Bronchus fibroblast of lung (primary cell): ENCODE measurements around the gene NHLH2. TPM values are rescaled to one million over a fixed set of nuclear protein-coding genes. Genes with fewer than 3 reads are reported as not detected.

Experiments used
- total RNA-seq: library from RNA; depleted of rRNA; stranded (reverse); fragments of >200 nt; gene quantifications from 2 replicates; pipeline ENCODE4 v1.2.3, GENCODE V29; 2015

NHLH2 gene
- not detected in 2 replicates for total RNA-seq

DNA sequence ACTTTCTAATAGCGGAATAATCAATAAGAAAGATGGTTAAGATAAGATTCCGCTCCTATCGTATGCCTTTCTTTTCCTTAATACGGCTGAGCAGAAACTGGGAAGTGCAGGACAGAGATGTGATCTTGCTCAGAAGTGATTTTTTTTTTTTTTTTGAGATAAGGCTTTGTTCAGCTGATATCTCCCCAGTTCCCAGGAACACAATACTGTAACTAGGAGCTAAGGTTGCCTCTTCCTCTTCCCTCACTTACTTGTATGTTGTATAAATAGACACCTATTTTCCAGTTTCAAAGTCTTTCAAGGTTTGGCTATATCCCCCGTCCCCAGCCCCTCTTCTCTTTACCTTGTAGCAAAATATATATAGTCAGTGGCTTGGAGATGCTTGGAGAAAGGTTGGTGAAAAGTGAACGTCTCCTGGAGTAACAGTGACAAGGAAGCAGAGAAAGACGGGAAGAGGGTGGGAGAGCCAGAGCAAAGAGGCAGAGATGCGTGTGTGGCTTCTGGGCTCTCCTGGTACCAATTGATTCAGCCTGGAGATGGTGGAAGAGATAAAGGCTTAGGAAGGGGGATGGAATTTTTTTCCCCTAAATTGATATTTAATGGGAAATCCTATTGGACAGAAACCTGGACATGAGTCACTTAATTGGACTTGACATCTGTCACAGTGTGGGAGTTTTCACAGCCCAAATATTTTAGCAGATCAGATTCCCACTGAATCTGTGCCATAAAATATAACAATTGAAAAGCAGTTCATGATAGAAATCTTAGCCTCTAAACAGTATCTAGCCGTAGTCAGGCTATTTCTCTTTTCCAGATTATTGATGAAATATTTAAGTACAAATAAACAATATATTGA is at the start of gene NHLH2:
TSS of gene NHLH2 (minus strand) at position 522 of the 856 bp plus-strand sequence. CDS start 2,754 bp downstream, outside the sequence.

Other genes with a start within 250 kb of the NHLH2 start
- gene VANGL1, start 199.2 kb downstream of the NHLH2 start, total RNA-seq, result 8.6 and 11.1 TPM in 2 replicates
- gene CASQ2, start 72.4 kb downstream of the NHLH2 start, total RNA-seq, result not detected in 2 replicates
- 0.30 and 0.34 TPM in 2 replicates for gene SLC22A15, start 135.4 kb upstream of the NHLH2 start, total RNA-seq